Measurements from ENCODE around the gene GABRB3. TPM values are rescaled to one million over a fixed set of nuclear protein-coding genes. Genes with fewer than 3 reads are reported as not detected.
"Not testable (repeated sequence)": the region's sequence is repeated elsewhere in the genome, so short reads cannot be mapped to it uniquely, and the experiment has no call there.

GABRB3 gene
- total RNA-seq, 2 experiments from 2014 or later: 0.11 to 0.13 TPM

DNA sequence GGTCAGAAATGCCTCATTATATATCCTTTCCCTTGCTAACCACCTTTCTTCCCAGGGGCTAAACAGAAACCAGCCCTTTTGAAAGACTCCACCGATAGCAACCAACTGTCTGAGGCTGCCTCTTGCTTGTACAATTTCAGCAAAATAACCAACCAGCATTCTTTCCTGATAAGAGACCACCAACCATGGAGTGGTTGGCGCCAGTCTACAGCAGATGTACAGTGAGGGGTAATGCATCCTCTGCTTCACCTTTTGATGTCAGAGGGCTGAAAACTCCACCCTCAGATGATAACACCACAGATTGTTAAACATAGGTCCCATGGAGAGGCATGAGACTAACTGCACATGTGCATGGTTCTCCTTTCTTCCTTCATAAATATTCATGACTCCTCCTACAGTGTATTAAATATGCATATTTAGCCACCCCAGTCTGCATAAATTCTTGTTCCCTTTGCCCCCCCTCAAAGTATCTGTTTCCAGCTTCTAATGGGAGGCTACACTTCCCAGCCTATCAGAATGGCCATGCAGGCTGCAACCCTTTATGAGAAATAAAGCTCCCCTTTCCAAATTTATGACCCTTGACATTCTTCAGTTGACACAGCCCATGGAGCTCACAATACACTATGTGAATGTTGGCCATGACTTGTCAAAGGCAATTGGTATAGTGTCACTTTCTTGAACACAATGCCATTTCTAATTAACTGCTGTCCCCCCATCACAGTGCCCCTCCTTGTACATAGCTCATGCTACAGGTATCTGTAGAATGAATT lies 48.3 kb downstream of the GABRB3 start:
- no peak overlapping the region for H3K27ac Mint-ChIP-seq
- no peak for ATAC-seq
- H3K27me3 Mint-ChIP-seq (ENCODE audit: low read depth): no peaks in the 10 kb centered on the region
- no peaks in the 10 kb centered on the region for H3K36me3 Mint-ChIP-seq (ENCODE audit: low read depth)
- ChIA-PET CTCF (no interaction called here), POLR2A (no interaction called here)
- H3K9me3 Mint-ChIP-seq (ENCODE audit: insufficient read depth): peaks cover under 1% of the 10 kb centered on the region
- no peak for DNase-seq
- H3K4me1 Mint-ChIP-seq (ENCODE audit: low read depth): no peaks in the 10 kb centered on the region
- H3K4me3 Mint-ChIP-seq: no peak overlapping the region

DNA sequence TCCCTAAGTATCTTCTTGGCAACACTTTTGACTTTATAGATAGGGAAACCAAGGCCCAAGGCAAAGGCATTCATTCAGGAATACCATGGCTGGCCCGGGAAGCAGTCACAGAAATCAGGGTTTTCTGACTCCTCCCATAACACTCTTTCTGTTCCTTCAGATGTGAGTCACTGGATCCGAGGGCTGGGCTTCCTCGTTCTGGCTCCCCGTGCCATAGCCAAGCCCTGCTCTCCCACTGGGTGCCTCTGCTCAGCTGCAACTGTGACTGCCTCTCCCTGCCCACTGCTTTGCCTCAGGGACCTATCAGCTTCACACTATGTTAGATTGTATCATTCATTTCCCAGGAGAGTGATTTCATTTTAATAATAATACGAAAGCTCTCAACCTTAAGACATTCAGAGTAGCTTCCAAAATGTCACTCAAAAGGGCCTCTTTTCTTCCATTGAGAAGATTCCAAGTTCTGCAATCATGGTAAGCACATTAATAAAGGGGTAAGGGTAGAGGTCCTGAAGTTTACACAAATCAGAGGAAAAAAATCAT lies 50.2 kb downstream of the GABRB3 start:
- Mint-ChIP-seq H3K36me3 (ENCODE audit: low read depth) (no peaks in the 10 kb centered on the region), H3K27ac (no peak overlapping the region), H3K4me1 (ENCODE audit: low read depth) (no peaks in the 10 kb centered on the region), H3K4me3 (no peak overlapping the region), H3K9me3 (ENCODE audit: insufficient read depth) (peaks cover under 1% of the 10 kb centered on the region), H3K27me3 (ENCODE audit: low read depth) (no peaks in the 10 kb centered on the region)
- CTCF ChIA-PET: no interaction called here
- no peak for DNase-seq
- POLR2A ChIA-PET: interaction anchor here (0.5 kb wide), 1 partner anchor 299 kb away, joined by 3 read pairs; no protein-coding TSS in a partner anchor
- no peak for ATAC-seq

DNA sequence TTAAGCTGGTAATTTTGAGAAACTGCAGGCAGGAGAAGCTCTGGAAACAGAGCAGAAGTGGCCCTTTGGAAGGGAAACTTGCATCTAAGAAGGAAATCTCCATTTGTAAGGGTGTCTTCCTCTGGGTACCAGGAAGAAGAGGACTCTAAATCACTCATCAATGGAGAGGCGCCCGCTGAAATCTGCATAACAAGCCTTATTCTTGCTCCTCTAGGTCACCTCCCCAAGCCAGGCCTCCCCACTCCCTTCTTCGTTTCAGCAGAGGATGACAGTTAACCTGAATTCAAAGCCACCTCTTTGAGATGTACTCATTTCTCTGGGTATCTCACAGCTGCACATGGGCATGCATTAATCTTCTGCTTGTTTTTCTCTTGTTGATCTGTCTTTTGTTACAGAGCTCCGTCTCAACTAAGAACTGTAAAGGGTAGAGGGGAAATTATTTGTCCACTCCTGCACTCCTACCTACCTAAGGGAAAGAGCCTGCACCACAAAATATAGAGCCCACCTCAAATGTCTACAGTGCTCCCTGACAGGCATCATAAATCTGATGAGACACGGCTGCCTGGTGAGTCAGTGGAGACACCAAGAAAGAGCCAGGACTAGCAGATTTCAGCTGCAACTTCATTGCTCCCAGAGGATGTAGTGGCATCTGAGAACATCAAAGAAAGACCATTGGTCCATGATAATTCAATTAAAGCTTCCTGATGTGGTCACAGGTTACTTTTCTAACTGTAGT lies 51.5 kb downstream of the GABRB3 start:
- ATAC-seq (no peak), DNase-seq (no peak)
- no peaks in the 10 kb centered on the region for H3K36me3 Mint-ChIP-seq (ENCODE audit: low read depth)
- no peaks in the 10 kb centered on the region for H3K4me1 Mint-ChIP-seq (ENCODE audit: low read depth)
- no peaks in the 10 kb centered on the region for H3K27me3 Mint-ChIP-seq (ENCODE audit: low read depth)
- ChIA-PET POLR2A (no interaction called here), CTCF (no interaction called here)
- no peak overlapping the region for H3K4me3 Mint-ChIP-seq
- no peak overlapping the region for H3K27ac Mint-ChIP-seq
- peaks cover 9% of the 10 kb centered on the region for H3K9me3 Mint-ChIP-seq (ENCODE audit: insufficient read depth)

DNA sequence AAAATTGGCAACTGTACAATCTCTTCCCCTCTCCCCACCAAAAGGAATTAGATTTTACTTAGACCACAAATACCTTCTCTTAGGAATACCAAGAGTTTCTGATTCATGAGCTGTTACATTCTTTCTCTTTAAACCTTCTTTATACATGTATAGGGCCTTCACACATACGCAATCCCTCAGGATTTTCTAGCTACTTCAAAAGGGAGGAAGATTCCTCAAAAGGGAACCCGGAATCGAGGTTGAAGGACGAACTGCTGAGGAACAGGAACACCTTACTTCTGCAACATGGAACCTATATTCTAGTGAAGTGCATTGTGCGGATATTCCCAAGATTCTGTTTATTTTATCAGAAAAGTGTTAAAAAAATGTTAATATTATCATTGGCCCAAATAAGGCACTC lies 52.3 kb downstream of the GABRB3 start:
- no peaks in the 10 kb centered on the region for H3K4me1 Mint-ChIP-seq (ENCODE audit: low read depth)
- no peak overlapping the region for H3K4me3 Mint-ChIP-seq
- no peaks in the 10 kb centered on the region for H3K27me3 Mint-ChIP-seq (ENCODE audit: low read depth)
- no peaks in the 10 kb centered on the region for H3K36me3 Mint-ChIP-seq (ENCODE audit: low read depth)
- DNase-seq (no peak), ATAC-seq (no peak)
- H3K9me3 Mint-ChIP-seq (ENCODE audit: insufficient read depth): peaks cover 9% of the 10 kb centered on the region
- ChIA-PET CTCF (no interaction called here), POLR2A (no interaction called here)
- H3K27ac Mint-ChIP-seq: no peak overlapping the region

- POLR2A ChIA-PET, CTCF ChIA-PET: not testable (repeated sequence)
Observed at GRCh38 chr15:26719866-26720265, 53.0 kb downstream of the GABRB3 start.

DNA sequence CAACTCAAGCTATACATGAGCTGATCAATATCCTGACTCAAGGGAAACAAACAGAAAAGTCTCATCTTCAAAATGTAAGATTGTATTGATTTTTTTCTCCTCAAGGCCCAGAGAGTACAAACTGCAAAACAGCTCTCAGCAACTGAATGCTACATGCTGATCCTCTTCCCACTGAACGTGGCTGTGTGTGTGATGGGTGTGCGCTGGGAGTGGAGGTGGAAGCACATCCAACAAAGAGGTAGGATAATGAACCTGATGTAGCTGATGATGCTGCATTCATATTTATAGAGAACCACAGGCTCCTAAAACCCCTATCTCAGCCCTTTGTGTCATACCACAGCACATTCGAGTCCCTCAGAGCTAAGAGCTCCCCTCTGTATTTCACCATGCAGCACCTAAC lies 56.8 kb downstream of the GABRB3 start:
- Mint-ChIP-seq H3K27ac (no peak overlapping the region), H3K9me3 (ENCODE audit: insufficient read depth) (peaks cover 14% of the 10 kb centered on the region), H3K36me3 (ENCODE audit: low read depth) (peaks cover 2% of the 10 kb centered on the region), H3K27me3 (ENCODE audit: low read depth) (no peaks in the 10 kb centered on the region), H3K4me1 (ENCODE audit: low read depth) (no peaks in the 10 kb centered on the region), H3K4me3 (no peak overlapping the region)
- CTCF ChIA-PET: no interaction called here
- DNase-seq: no peak
- no peak for ATAC-seq
- POLR2A ChIA-PET: no interaction called here

More at GRCh38 chr15:26719866-26720265, 53.0 kb downstream of the GABRB3 start:
- not testable (repeated sequence) for ATAC-seq; H3K4me3 Mint-ChIP-seq; H3K27me3 Mint-ChIP-seq (ENCODE audit: low read depth); H3K36me3 Mint-ChIP-seq (ENCODE audit: low read depth); H3K9me3 Mint-ChIP-seq (ENCODE audit: insufficient read depth); DNase-seq; H3K27ac Mint-ChIP-seq; H3K4me1 Mint-ChIP-seq (ENCODE audit: low read depth)

DNA sequence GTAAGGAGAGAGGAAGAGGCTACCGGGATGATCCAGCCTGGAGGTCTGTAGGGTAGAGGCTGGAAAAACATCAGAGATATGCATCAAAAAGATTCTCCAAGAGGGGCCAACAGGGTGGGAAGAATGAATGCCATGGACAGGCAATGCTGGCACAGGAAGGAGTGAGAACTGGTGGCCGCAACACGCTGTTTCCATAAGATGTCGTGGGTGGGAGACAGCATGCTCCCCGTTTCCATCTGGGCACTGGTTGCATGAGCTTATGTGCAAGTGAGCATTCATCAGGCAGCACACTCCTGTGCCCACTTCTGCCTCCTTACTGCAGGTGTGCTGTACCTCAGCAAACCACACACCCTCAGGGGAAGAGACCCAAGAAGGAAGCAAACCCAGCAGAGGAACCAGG lies 59.4 kb downstream of the GABRB3 start:
- H3K4me1 Mint-ChIP-seq (ENCODE audit: low read depth): no peaks in the 10 kb centered on the region
- H3K36me3 Mint-ChIP-seq (ENCODE audit: low read depth): peaks cover 2% of the 10 kb centered on the region
- no peak overlapping the region for H3K4me3 Mint-ChIP-seq
- peaks cover 14% of the 10 kb centered on the region for H3K9me3 Mint-ChIP-seq (ENCODE audit: insufficient read depth)
- DNase-seq: no peak
- ATAC-seq: no peak
- no peaks in the 10 kb centered on the region for H3K27me3 Mint-ChIP-seq (ENCODE audit: low read depth)
- ChIA-PET CTCF (no interaction called here), POLR2A (no interaction called here)
- H3K27ac Mint-ChIP-seq: no peak overlapping the region

DNA sequence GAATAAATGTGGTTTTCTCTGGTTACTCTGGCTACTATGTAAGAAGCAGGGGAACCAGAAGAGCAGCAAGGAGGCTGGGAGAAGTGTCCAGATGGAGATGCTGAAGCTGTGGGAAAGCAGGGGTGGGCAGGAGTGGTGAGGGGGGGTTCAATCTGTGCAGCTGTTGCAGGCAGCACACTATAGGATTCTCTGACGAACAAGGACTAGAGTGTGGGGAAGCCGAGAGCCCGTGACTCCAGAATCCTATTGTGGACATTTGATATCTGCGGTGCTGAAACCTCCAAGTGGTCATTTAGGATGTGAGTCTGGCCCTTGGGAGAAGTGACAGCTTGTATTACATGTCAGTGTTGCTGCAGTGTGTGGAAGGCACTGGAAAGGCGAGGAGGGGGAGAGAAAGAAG lies 60.5 kb downstream of the GABRB3 start:
- H3K36me3 Mint-ChIP-seq (ENCODE audit: low read depth): peaks cover 2% of the 10 kb centered on the region
- DNase-seq (no peak), ATAC-seq (no peak)
- ChIA-PET POLR2A (no interaction called here), CTCF (no interaction called here)
- H3K9me3 Mint-ChIP-seq (ENCODE audit: insufficient read depth): peaks cover 9% of the 10 kb centered on the region
- no peak overlapping the region for H3K4me3 Mint-ChIP-seq
- H3K27ac Mint-ChIP-seq: no peak overlapping the region
- H3K27me3 Mint-ChIP-seq (ENCODE audit: low read depth): no peaks in the 10 kb centered on the region
- no peaks in the 10 kb centered on the region for H3K4me1 Mint-ChIP-seq (ENCODE audit: low read depth)

DNA sequence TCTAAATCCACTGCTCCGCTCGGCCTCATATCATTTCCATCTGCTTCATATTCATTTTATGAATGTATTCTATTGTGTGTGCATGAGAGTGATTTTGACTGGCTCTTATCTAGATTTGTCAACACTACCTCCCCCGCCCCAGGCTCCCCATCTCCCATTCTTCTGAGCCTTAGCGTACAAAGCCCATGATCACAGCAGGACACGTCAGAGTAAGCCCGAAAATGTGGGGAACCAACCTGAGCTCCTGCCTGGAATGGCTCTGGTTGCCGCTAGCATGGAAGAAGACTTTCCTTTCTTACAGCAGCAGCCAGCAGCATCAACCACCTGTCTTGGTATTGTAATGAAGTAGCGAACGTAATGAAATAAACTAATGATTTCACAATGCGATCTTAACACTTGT lies 61.4 kb downstream of the GABRB3 start:
- DNase-seq (no peak), ATAC-seq (no peak)
- peaks cover 4% of the 10 kb centered on the region for H3K9me3 Mint-ChIP-seq (ENCODE audit: insufficient read depth)
- no peaks in the 10 kb centered on the region for H3K27me3 Mint-ChIP-seq (ENCODE audit: low read depth)
- H3K36me3 Mint-ChIP-seq (ENCODE audit: low read depth): peaks cover 2% of the 10 kb centered on the region
- ChIA-PET POLR2A (no interaction called here), CTCF (no interaction called here)
- no peak overlapping the region for H3K27ac Mint-ChIP-seq
- no peaks in the 10 kb centered on the region for H3K4me1 Mint-ChIP-seq (ENCODE audit: low read depth)
- H3K4me3 Mint-ChIP-seq: no peak overlapping the region

DNA sequence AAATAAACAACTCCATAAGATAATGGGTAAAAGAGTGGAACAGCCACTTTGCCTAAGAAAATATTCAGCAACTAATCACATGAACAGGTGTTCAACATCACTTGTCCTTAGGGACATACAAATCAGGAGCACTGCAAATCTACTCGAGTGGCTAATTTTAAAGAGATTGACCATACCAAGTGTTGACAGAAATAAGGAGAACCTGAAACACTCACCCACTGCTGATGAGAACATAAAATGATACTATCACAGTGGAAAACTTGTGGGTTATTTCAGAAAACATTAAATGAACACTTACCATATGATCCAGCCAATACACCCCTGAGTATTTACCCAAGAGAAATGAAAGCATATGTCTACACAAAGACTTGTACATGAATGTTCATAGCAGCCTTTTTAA lies 70.5 kb downstream of the GABRB3 start:
- ChIA-PET POLR2A (no interaction called here), CTCF (no interaction called here)
- Mint-ChIP-seq H3K4me3 (no peak overlapping the region), H3K27me3 (ENCODE audit: low read depth) (no peaks in the 10 kb centered on the region), H3K27ac (no peak overlapping the region), H3K4me1 (ENCODE audit: low read depth) (no peaks in the 10 kb centered on the region), H3K36me3 (ENCODE audit: low read depth) (no peaks in the 10 kb centered on the region), H3K9me3 (ENCODE audit: insufficient read depth) (peaks cover 17% of the 10 kb centered on the region)
- ATAC-seq (no peak), DNase-seq (no peak)

GRCh38 chr15:26698555-26698954 lies 74.3 kb downstream of the GABRB3 start:
- no peak for DNase-seq
- peaks cover 18% of the 10 kb centered on the region for H3K9me3 Mint-ChIP-seq (ENCODE audit: insufficient read depth)
- no peak for ATAC-seq
- H3K4me1 Mint-ChIP-seq (ENCODE audit: low read depth): no peaks in the 10 kb centered on the region
- ChIA-PET CTCF (no interaction called here), POLR2A (no interaction called here)
- no peaks in the 10 kb centered on the region for H3K36me3 Mint-ChIP-seq (ENCODE audit: low read depth)
- no peak overlapping the region for H3K4me3 Mint-ChIP-seq
- no peak overlapping the region for H3K27ac Mint-ChIP-seq
- no peaks in the 10 kb centered on the region for H3K27me3 Mint-ChIP-seq (ENCODE audit: low read depth)

DNA sequence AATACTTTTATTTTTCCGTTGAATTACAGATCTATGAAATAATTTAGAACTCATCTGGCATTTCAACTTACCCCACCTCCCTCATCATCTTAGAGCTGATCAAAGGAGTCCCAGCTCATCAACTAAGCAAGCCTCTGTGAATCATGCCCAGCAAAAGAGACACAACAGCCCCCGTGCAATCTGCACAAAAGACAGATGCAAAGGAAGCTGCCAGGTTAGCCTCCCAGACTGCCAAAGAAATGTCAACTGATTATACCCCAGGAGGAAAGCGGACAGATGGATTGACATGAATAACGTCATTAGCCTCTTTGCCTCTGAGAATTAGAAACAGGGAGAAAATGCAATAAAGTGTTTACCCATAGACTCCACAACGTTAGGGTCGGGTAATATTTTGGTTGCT lies 75.0 kb downstream of the GABRB3 start:
- ChIA-PET POLR2A (no interaction called here), CTCF (no interaction called here)
- ATAC-seq (no peak), DNase-seq (no peak)
- no peak overlapping the region for H3K4me3 Mint-ChIP-seq
- peaks cover 22% of the 10 kb centered on the region for H3K9me3 Mint-ChIP-seq (ENCODE audit: insufficient read depth)
- H3K27me3 Mint-ChIP-seq (ENCODE audit: low read depth): no peaks in the 10 kb centered on the region
- H3K36me3 Mint-ChIP-seq (ENCODE audit: low read depth): no peaks in the 10 kb centered on the region
- H3K4me1 Mint-ChIP-seq (ENCODE audit: low read depth): no peaks in the 10 kb centered on the region
- H3K27ac Mint-ChIP-seq: no peak overlapping the region
